Astrocyte (in vitro differentiated cells and primary cell): ENCODE measurements around the gene ZNF775. TPM values are rescaled to one million over a fixed set of nuclear protein-coding genes. Genes with fewer than 3 reads are reported as not detected.

ENCODE experiments used
- DNase-seq: peaks from one replicate; pipeline ENCODE4 v3.0.0-alpha.2; 2010; ENCODE audit warnings: low read depth
- FAIRE-seq: peaks from 2 replicates; lab custom pipeline; 2011; peaks lifted over from hg19 to GRCh38; lab: Jason Lieb, UNC
- H2AFZ ChIP-seq: 2 replicates; pipeline ENCODE4 v1.6.0; 2012; ENCODE audit warnings: low read depth, low read length, inconsistent platforms
- H3K27ac ChIP-seq: 2 replicates; pipeline ENCODE4 v1.5.1; 2011; ENCODE audit warnings: low read depth, low read length, inconsistent platforms
- H3K27me3 ChIP-seq: 2 replicates; pipeline ENCODE4 v1.6.0; 2011; ENCODE audit warnings: low read length, inconsistent platforms; ENCODE audit not compliant: insufficient read depth
- H3K36me3 ChIP-seq: 2 replicates; pipeline ENCODE4 v1.5.1; 2011; ENCODE audit warnings: low read length, inconsistent platforms; ENCODE audit not compliant: insufficient read depth
- H3K4me1 ChIP-seq: 2 replicates; pipeline ENCODE4 v1.5.1; 2011; ENCODE audit warnings: low read length, inconsistent platforms; ENCODE audit not compliant: insufficient read depth
- H3K4me2 ChIP-seq: 2 replicates; pipeline ENCODE4 v1.6.0; 2012; ENCODE audit warnings: low read length, inconsistent platforms
- H3K4me3 ChIP-seq: 2 replicates; pipeline ENCODE4 v1.5.1; 2011; ENCODE audit warnings: low read depth, mild to moderate bottlenecking, low read length, inconsistent platforms; ENCODE audit not compliant: insufficient read depth
- H3K79me2 ChIP-seq: 2 replicates; pipeline ENCODE4 v1.6.0; 2012; ENCODE audit warnings: mild to moderate bottlenecking, low read length, inconsistent platforms; ENCODE audit not compliant: insufficient read depth
- H3K9ac ChIP-seq: 2 replicates; pipeline ENCODE4 v1.6.0; 2012; ENCODE audit warnings: mild to moderate bottlenecking, low read length, inconsistent platforms
- H3K9me3 ChIP-seq: 2 replicates; pipeline ENCODE4 v1.5.1; 2012; ENCODE audit warnings: low read depth, mild to moderate bottlenecking, low read length, inconsistent platforms; ENCODE audit not compliant: insufficient read depth
- H4K20me1 ChIP-seq: 2 replicates; pipeline ENCODE4 v1.6.0; 2012; ENCODE audit warnings: low read length, inconsistent platforms; ENCODE audit not compliant: insufficient read depth
- H3K27ac Mint-ChIP-seq: one replicate; pipeline ENCODE4 v1.8.0; 2021; ENCODE audit warnings: mild to moderate bottlenecking, mixed read lengths; ENCODE audit not compliant: unreplicated experiment
- H3K27me3 Mint-ChIP-seq: one replicate; pipeline ENCODE4 v1.8.0; 2021; ENCODE audit warnings: low read depth, mixed read lengths; ENCODE audit not compliant: unreplicated experiment
- H3K36me3 Mint-ChIP-seq: one replicate; pipeline ENCODE4 v1.8.0; 2021; ENCODE audit warnings: low read depth, mixed read lengths; ENCODE audit not compliant: unreplicated experiment
- H3K4me1 Mint-ChIP-seq: one replicate; pipeline ENCODE4 v1.8.0; 2021; ENCODE audit warnings: low read depth, mixed read lengths; ENCODE audit not compliant: unreplicated experiment
- H3K4me3 Mint-ChIP-seq: one replicate; pipeline ENCODE4 v1.8.0; 2021; ENCODE audit warnings: mild to moderate bottlenecking, moderate library complexity, mixed read lengths; ENCODE audit not compliant: unreplicated experiment
- H3K9me3 Mint-ChIP-seq: one replicate; pipeline ENCODE4 v1.8.0; 2021; ENCODE audit warnings: mild to moderate bottlenecking, mixed read lengths; ENCODE audit not compliant: unreplicated experiment
- CTCF ChIP-seq: IDR thresholded peaks from 2 replicates; pipeline ENCODE4 v1.5.1; 2011; ENCODE audit warnings: low read depth, mild to moderate bottlenecking, inconsistent platforms, low read length, moderate library complexity; ENCODE audit not compliant: insufficient read depth
- EZH2 ChIP-seq: IDR thresholded peaks from 2 replicates; pipeline ENCODE4 v1.6.1; 2012; ENCODE audit warnings: mild to moderate bottlenecking, low read length, inconsistent platforms; ENCODE audit not compliant: insufficient read depth
- total RNA-seq: library from RNA; stranded (reverse); gene quantifications from 2 replicates; pipeline ENCODE4 v1.2.1, GENCODE V29; 2021

ZNF775 gene
- total RNA-seq, 1 donor from 2014 or later = 6.5 TPM

GRCh38 chr7:150380463-150380862, 1.3 kb downstream of the ZNF775 start:
- Histone ChIP-seq H3K27me3 (no peaks in the 10 kb centered on the region), H3K79me2 (peaks cover 46% of the 10 kb centered on the region), H3K36me3 (no peaks in the 10 kb centered on the region), H3K4me3 (peak overlapping the region; percentile 76), H2AFZ (no peak overlapping the region), H3K9me3 (no peaks in the 10 kb centered on the region), H3K4me1 (peaks cover 12% of the 10 kb centered on the region), H3K9ac (peak overlapping the region; percentile 83), H3K27ac (no peak overlapping the region), H4K20me1 (peaks cover 44% of the 10 kb centered on the region), H3K4me2 (peak overlapping the region; percentile 90)
- no peaks in the 10 kb centered on the region for H3K36me3 Mint-ChIP-seq
- H3K27me3 Mint-ChIP-seq = no peaks in the 10 kb centered on the region
- DNase-seq = no peak
- peak overlapping the region; percentile 92 for H3K4me3 Mint-ChIP-seq
- H3K4me1 Mint-ChIP-seq = peaks cover 39% of the 10 kb centered on the region
- FAIRE-seq = no peak
- TF ChIP-seq CTCF (no peak), EZH2 (no peak)
- peak overlapping the region; percentile 70 for H3K27ac Mint-ChIP-seq
- no peaks in the 10 kb centered on the region for H3K9me3 Mint-ChIP-seq

- no peaks in the 10 kb centered on the region for H3K36me3 ChIP-seq
- no peak overlapping the region for H3K4me3 ChIP-seq
- H3K9me3 ChIP-seq = no peaks in the 10 kb centered on the region
- Mint-ChIP-seq H3K4me1 (peaks cover 41% of the 10 kb centered on the region), H3K27ac (no peak overlapping the region), H3K27me3 (no peaks in the 10 kb centered on the region), H3K36me3 (no peaks in the 10 kb centered on the region), H3K9me3 (no peaks in the 10 kb centered on the region), H3K4me3 (no peak overlapping the region)
- peaks cover 50% of the 10 kb centered on the region for H4K20me1 ChIP-seq
- DNase-seq (no peak), FAIRE-seq (no peak)
- no peak overlapping the region for H2AFZ ChIP-seq
- H3K9ac ChIP-seq = no peak overlapping the region
- no peaks in the 10 kb centered on the region for H3K27me3 ChIP-seq
- peaks cover 46% of the 10 kb centered on the region for H3K79me2 ChIP-seq
- TF ChIP-seq CTCF = no peak
- TF ChIP-seq EZH2 = no peak
- H3K4me2 ChIP-seq = peak overlapping the region; percentile 90
- peaks cover 12% of the 10 kb centered on the region for H3K4me1 ChIP-seq
- H3K27ac ChIP-seq = no peak overlapping the region
Observed at GRCh38 chr7:150381096-150381495, 2.0 kb downstream of the ZNF775 start.

DNA sequence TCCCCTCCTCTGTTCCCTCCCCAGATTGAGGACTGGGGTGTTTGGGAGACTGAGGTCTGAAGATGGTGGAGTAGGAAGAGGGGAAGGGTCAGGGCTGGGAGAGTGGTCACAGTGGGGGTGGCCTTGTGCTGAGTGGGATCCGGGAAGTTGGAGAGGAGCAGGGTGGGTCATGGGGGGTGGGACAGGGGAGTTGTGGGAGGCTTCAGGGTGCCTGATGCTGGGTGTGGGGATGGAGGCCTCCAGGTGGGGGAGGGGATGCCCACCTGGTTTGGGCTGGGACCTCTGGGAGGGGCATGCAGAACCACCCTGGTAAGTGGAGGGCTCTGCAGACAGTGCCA, 2.6 kb downstream of the ZNF775 start:
- Mint-ChIP-seq H3K36me3 (no peaks in the 10 kb centered on the region), H3K27me3 (no peaks in the 10 kb centered on the region), H3K4me1 (peaks cover 36% of the 10 kb centered on the region), H3K4me3 (no peak overlapping the region), H3K27ac (no peak overlapping the region), H3K9me3 (no peaks in the 10 kb centered on the region)
- peaks cover 12% of the 10 kb centered on the region for H3K4me1 ChIP-seq
- no peak overlapping the region for H3K4me3 ChIP-seq
- FAIRE-seq = no peak
- no peaks in the 10 kb centered on the region for H3K9me3 ChIP-seq
- H4K20me1 ChIP-seq = peaks cover 56% of the 10 kb centered on the region
- H3K27me3 ChIP-seq = no peaks in the 10 kb centered on the region
- H3K36me3 ChIP-seq = no peaks in the 10 kb centered on the region
- no peak overlapping the region for H3K4me2 ChIP-seq
- H3K9ac ChIP-seq = no peak overlapping the region
- no peak overlapping the region for H2AFZ ChIP-seq
- H3K79me2 ChIP-seq = peaks cover 46% of the 10 kb centered on the region
- no peak for DNase-seq
- no peak overlapping the region for H3K27ac ChIP-seq
- TF ChIP-seq CTCF (no peak), EZH2 (no peak)
